OCI-LY7 (cell line): ENCODE results near the gene RNF168. TPM values are rescaled to one million over a fixed set of nuclear protein-coding genes. Genes with fewer than 3 reads are reported as not detected.
"Not testable (repeated sequence)": the region's sequence is repeated elsewhere in the genome, so short reads cannot be mapped to it uniquely, and the experiment has no call there.

Experiments
- BruUV-seq: library from RNA; stranded (reverse); fragments of 400-500 nt; replicated peaks from 2 replicates; lab custom pipeline; 2021; lab: Mats Ljungman, UMichigan
- CTCF ChIA-PET: fragments of 300-600 bp; sonication (Branson Sonifier 250); formaldehyde crosslinking; loops from one replicate; lab custom pipeline; 2022; ENCODE audit warnings: antibody characterized with exemption; ENCODE audit not compliant: unreplicated experiment; lab: Charles Lee
- POLR2A ChIA-PET: fragments of 300-600 bp; sonication (Branson Sonifier 250); formaldehyde crosslinking; loops from one replicate; lab custom pipeline; 2022; ENCODE audit warnings: antibody characterized with exemption; lab: Charles Lee
- DNase-seq: peaks from one replicate; pipeline ENCODE4 v3.0.0-alpha.2; 2015; ENCODE audit warnings: low spot score
- H2AFZ ChIP-seq: fragments of 200-600 bp; sonication (generic), shearing (Covaris generic); 2 replicates; pipeline ENCODE4 v1.6.1; 2014; ENCODE audit warnings: mild to moderate bottlenecking, antibody characterized with exemption, low read length, moderate library complexity
- H3K27ac ChIP-seq: fragments of 200-600 bp; sonication (generic); 2 replicates; pipeline ENCODE4 v1.5.1; 2014; ENCODE audit warnings: mixed run types, low read depth, mild to moderate bottlenecking, moderate library complexity, low read length, inconsistent platforms; ENCODE audit not compliant: poor library complexity, severe bottlenecking
- H3K36me3 ChIP-seq: fragments of 200-600 bp; sonication (generic); 2 replicates; pipeline ENCODE4 v1.6.1; 2014; ENCODE audit warnings: mild to moderate bottlenecking, antibody characterized with exemption, low read length, moderate library complexity, mixed read lengths; ENCODE audit not compliant: insufficient read depth
- H3K4me1 ChIP-seq: fragments of 200-600 bp; sonication (generic); 2 replicates; pipeline ENCODE4 v1.5.1; 2014; ENCODE audit warnings: mild to moderate bottlenecking, low read length; ENCODE audit not compliant: insufficient read depth, poor library complexity, severe bottlenecking
- H3K4me2 ChIP-seq: fragments of 200-600 bp; sonication (generic); 2 replicates; pipeline ENCODE4 v1.6.1; 2014; ENCODE audit warnings: mild to moderate bottlenecking, low read length
- H3K4me3 ChIP-seq: fragments of 200-600 bp; sonication (generic); 2 replicates; pipeline ENCODE4 v1.5.1; 2014; ENCODE audit warnings: mild to moderate bottlenecking, low read depth, low read length; ENCODE audit not compliant: poor library complexity, severe bottlenecking
- H3K79me2 ChIP-seq: fragments of 200-600 bp; sonication (generic); 2 replicates; pipeline ENCODE4 v1.6.1; 2016; ENCODE audit warnings: low read depth, mild to moderate bottlenecking, low read length, moderate library complexity, mixed read lengths; ENCODE audit not compliant: insufficient read depth
- H3K9me2 ChIP-seq: fragments of 200-600 bp; sonication (generic); 2 replicates; pipeline ENCODE4 v1.6.1; 2016; ENCODE audit warnings: mild to moderate bottlenecking, low read length, mixed read lengths; ENCODE audit not compliant: insufficient read depth
- H3K9me3 ChIP-seq: fragments of 200-600 bp; sonication (generic); 2 replicates; pipeline ENCODE4 v1.6.1; 2014; ENCODE audit warnings: mild to moderate bottlenecking, mixed run types, low read length, mixed read lengths
- H4K20me1 ChIP-seq: fragments of 200-600 bp; sonication (generic); 2 replicates; pipeline ENCODE4 v1.6.1; 2014; ENCODE audit warnings: mild to moderate bottlenecking, antibody characterized with exemption, low read length, moderate library complexity, mixed read lengths; ENCODE audit not compliant: insufficient read depth
- EZH2phosphoT487 ChIP-seq: fragments of 200-600 bp; sonication (generic); IDR thresholded peaks from 2 replicates; pipeline ENCODE4 v1.6.1; 2018; ENCODE audit warnings: low read depth, borderline replicate concordance, mild to moderate bottlenecking, mixed run types, antibody characterized with exemption, low read length, moderate library complexity, mixed read lengths
- intact Hi-C: fragments of 100-400 bp; cut with micrococcal nuclease; formaldehyde crosslinking; loops from one replicate; pipeline ENCODE4 v1.10.0; 2022; ENCODE audit not compliant: unreplicated experiment
- total RNA-seq, 2 experiments: library from RNA; depleted of rRNA in 1 of 2; stranded (reverse); fragments of >200 nt in 1 of 2; shearing (Covaris generic) in 1 of 2; gene quantifications; 2 replicates each; pipeline ENCODE4 v1.2.3, GENCODE V29; 2014 to 2022
- TF ChIP-seq, protein P1 (sequence below): fragments of 200-600 bp; sonication (generic); conservative IDR thresholded peaks from 2 replicates; pipeline ENCODE4 v1.5.1; 2014; ENCODE audit warnings: mild to moderate bottlenecking, antibody characterized with exemption, low read length, moderate library complexity, mixed read lengths

Gene RNF168
- total RNA-seq, 2 experiments from 2014 or later, result 31.3 to 38.1 TPM

DNA sequence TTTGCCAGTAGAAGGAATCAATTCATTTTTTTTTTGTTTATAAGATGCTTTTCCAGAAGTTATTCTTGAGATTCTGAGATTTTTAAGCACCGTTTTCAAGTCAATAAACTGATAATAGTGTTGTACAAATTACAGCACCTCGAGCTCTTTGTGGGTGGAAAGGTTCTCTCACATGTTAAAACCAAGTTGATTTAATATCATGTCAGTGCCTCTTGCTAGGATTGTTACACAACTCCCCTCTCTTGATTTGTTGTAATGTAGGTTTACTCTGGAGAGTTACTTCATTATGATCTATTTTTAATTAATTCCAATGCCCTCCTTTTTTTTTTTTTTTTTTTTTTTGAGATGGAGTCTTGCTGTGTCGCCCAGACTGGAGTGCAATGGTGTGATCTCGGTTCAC lies 45.5 kb downstream of the RNF168 start:
- DNase-seq, result no peak

DNA sequence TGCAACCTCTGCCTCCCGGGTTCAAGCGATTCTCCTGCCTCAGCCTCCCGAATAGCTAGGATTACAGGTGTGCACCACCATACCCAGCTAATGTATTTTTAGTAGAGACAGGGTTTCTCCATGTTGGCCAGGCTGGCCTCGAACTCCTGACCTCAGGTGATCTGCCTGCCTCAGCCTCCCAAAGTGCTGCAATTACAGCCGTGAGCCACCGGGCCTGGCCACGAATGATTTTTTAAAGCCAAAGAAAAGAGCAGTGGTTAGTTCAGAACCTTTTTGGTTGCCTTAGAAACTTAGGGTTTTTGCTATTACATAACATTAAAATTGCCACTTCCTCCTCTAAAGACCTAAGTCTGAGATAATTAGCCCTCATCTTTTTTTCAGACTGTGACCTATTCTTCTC lies 46.1 kb downstream of the RNF168 start:
- H3K36me3 ChIP-seq, H3K9me3 ChIP-seq, H3K27ac ChIP-seq, H3K4me1 ChIP-seq, H3K9me2 ChIP-seq, BruUV-seq, intact Hi-C loops, H3K4me3 ChIP-seq, H2AFZ ChIP-seq, H3K79me2 ChIP-seq, DNase-seq, H4K20me1 ChIP-seq, H3K4me2 ChIP-seq, CTCF ChIA-PET: not testable (repeated sequence)
- POLR2A ChIA-PET, result interaction anchor here (0.6 to 0.8 kb wide), 7 partner anchors 13 to 497 kb away, joined by 3 to 7 read pairs (median 4); no protein-coding TSS in a partner anchor

More for the DNA sequence above, 45.5 kb downstream of the RNF168 start:
- TF ChIP-seq, protein P1, sequence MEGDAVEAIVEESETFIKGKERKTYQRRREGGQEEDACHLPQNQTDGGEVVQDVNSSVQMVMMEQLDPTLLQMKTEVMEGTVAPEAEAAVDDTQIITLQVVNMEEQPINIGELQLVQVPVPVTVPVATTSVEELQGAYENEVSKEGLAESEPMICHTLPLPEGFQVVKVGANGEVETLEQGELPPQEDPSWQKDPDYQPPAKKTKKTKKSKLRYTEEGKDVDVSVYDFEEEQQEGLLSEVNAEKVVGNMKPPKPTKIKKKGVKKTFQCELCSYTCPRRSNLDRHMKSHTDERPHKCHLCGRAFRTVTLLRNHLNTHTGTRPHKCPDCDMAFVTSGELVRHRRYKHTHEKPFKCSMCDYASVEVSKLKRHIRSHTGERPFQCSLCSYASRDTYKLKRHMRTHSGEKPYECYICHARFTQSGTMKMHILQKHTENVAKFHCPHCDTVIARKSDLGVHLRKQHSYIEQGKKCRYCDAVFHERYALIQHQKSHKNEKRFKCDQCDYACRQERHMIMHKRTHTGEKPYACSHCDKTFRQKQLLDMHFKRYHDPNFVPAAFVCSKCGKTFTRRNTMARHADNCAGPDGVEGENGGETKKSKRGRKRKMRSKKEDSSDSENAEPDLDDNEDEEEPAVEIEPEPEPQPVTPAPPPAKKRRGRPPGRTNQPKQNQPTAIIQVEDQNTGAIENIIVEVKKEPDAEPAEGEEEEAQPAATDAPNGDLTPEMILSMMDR, result no peak
- TF ChIP-seq EZH2phosphoT487, result no peak
- H4K20me1 ChIP-seq, result no peaks in the 10 kb centered on the region
- H3K36me3 ChIP-seq, result no peaks in the 10 kb centered on the region
- H3K4me3 ChIP-seq, result no peak overlapping the region
- no peak overlapping the region for H3K27ac ChIP-seq
- H3K9me3 ChIP-seq, result no peaks in the 10 kb centered on the region
- H2AFZ ChIP-seq, result no peak overlapping the region
- no peaks in the 10 kb centered on the region for H3K79me2 ChIP-seq
- intact Hi-C loops, result no loop called here
- H3K4me2 ChIP-seq, result no peak overlapping the region
- no peaks in the 10 kb centered on the region for H3K9me2 ChIP-seq
- no peaks in the 10 kb centered on the region for H3K4me1 ChIP-seq
- no TSS peak for BruUV-seq
- ChIA-PET CTCF (no interaction called here), POLR2A (interaction anchor here (0.6 to 0.8 kb wide), 5 partner anchors 13 to 166 kb away, joined by 3 to 4 read pairs (median 3); no protein-coding TSS in a partner anchor)

DNA sequence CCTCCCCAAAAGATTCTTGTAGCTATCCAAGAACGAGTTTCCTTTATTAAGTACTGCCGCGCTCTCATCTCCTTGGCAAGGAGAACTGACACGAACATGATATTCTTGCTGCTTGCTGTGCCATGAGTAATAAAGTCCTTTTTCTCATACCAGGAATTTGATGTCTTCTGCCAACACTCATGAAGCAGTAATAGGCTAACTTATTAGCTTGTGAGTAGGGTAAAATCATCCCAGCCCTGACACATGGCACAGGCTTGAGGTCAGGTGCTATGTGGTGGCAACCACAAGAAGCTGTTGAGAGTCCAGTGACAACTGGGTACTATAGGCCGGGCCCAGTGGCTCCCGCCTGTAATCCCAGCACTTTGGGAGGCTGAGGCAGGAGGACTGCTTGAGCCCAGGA lies 48.6 kb downstream of the RNF168 start:
- Histone ChIP-seq H3K9me2 (no peaks in the 10 kb centered on the region), H3K9me3 (no peaks in the 10 kb centered on the region), H2AFZ (no peak overlapping the region), H3K4me1 (no peaks in the 10 kb centered on the region), H3K79me2 (no peaks in the 10 kb centered on the region), H3K27ac (no peak overlapping the region), H3K4me3 (no peak overlapping the region), H3K36me3 (no peaks in the 10 kb centered on the region), H3K4me2 (no peak overlapping the region), H4K20me1 (no peaks in the 10 kb centered on the region)
- DNase-seq, result no peak
- no TSS peak for BruUV-seq
- TF ChIP-seq EZH2phosphoT487, result no peak
- TF ChIP-seq, protein P1, result no peak
- ChIA-PET CTCF (no interaction called here), POLR2A (interaction anchor here (0.5 to 0.7 kb wide), 3 partner anchors 18 to 476 kb away, joined by 3 to 6 read pairs (median 3); no protein-coding TSS in a partner anchor)
- intact Hi-C loops, result no loop called here
